ENCODE results near the gene SETDB2.

The SETDB2 gene

GRCh38 chr13:49539313-49539712, 95.2 kb downstream of the SETDB2 start:
- H3K9ac ChIP-seq (ENCODE audit: low read depth, low read length), result no peak overlapping the region
- no peaks in the 10 kb centered on the region for H3K4me1 ChIP-seq (ENCODE audit: control insufficient read depth, insufficient read depth, low read length)
- no peaks in the 10 kb centered on the region for H3K9me3 ChIP-seq (replicated peaks; ENCODE audit: low read length)
- peaks cover 35% of the 10 kb centered on the region for H3K36me3 ChIP-seq (ENCODE audit: insufficient read depth, low read length)
- H3K4me2 ChIP-seq (ENCODE audit: low read length), result no peak overlapping the region
- no peaks in the 10 kb centered on the region for H3K27me3 ChIP-seq (ENCODE audit: control insufficient read depth, insufficient read depth, low read length)
- H3K4me3 ChIP-seq (ENCODE audit: low read length), result no peak overlapping the region

- Histone ChIP-seq H3K27me3 (ENCODE audit: control insufficient read depth, insufficient read depth, low read length) (no peaks in the 10 kb centered on the region), H3K9ac (ENCODE audit: low read depth, low read length) (no peak overlapping the region), H3K4me3 (ENCODE audit: low read length) (no peak overlapping the region), H3K9me3 (replicated peaks; ENCODE audit: low read length) (no peaks in the 10 kb centered on the region), H3K36me3 (ENCODE audit: insufficient read depth, low read length) (peaks cover 38% of the 10 kb centered on the region), H3K4me2 (ENCODE audit: low read length) (no peak overlapping the region), H3K4me1 (ENCODE audit: control insufficient read depth, insufficient read depth, low read length) (no peaks in the 10 kb centered on the region)
Observed at GRCh38 chr13:49539746-49540145, 95.7 kb downstream of the SETDB2 start.

- H3K9ac ChIP-seq (ENCODE audit: low read depth, low read length), result no peak overlapping the region
- peaks cover 44% of the 10 kb centered on the region for H3K36me3 ChIP-seq (ENCODE audit: insufficient read depth, low read length)
- H3K4me3 ChIP-seq (ENCODE audit: low read length), result no peak overlapping the region
Observed at GRCh38 chr13:49540552-49540951, 96.5 kb downstream of the SETDB2 start.

GRCh38 chr13:49543656-49544055, 99.6 kb downstream of the SETDB2 start:
- H3K4me2 ChIP-seq (ENCODE audit: low read length), result no peak overlapping the region
- no peaks in the 10 kb centered on the region for H3K4me1 ChIP-seq (ENCODE audit: control insufficient read depth, insufficient read depth, low read length)
- H3K4me3 ChIP-seq (ENCODE audit: low read length), result no peak overlapping the region
- H3K27me3 ChIP-seq (ENCODE audit: control insufficient read depth, insufficient read depth, low read length), result no peaks in the 10 kb centered on the region
- H3K9ac ChIP-seq (ENCODE audit: low read depth, low read length), result no peak overlapping the region
- no peaks in the 10 kb centered on the region for H3K9me3 ChIP-seq (replicated peaks; ENCODE audit: low read length)
- peaks cover 50% of the 10 kb centered on the region for H3K36me3 ChIP-seq (ENCODE audit: insufficient read depth, low read length)

More at GRCh38 chr13:49540552-49540951, 96.5 kb downstream of the SETDB2 start:
- Histone ChIP-seq H3K4me1 (ENCODE audit: control insufficient read depth, insufficient read depth, low read length) (no peaks in the 10 kb centered on the region), H3K27me3 (ENCODE audit: control insufficient read depth, insufficient read depth, low read length) (no peaks in the 10 kb centered on the region), H3K9me3 (replicated peaks; ENCODE audit: low read length) (no peaks in the 10 kb centered on the region), H3K4me2 (ENCODE audit: low read length) (no peak overlapping the region)

All from skeletal muscle satellite cell (primary cell).